Astrocyte of the spinal cord (primary cell): Measurements from ENCODE around the gene PLSCR3.

Source experiments
- DNase-seq: peaks from one replicate; pipeline ENCODE4 v3.0.0; 2011; ENCODE audit warnings: low read depth, low spot score
- H3K4me3 ChIP-seq: 2 replicates; pipeline ENCODE4 v1.5.1; 2011; ENCODE audit warnings: low read depth, mild to moderate bottlenecking, low read length, moderate library complexity
- in situ Hi-C: cut with HindIII; loops from 2 replicates; pipeline ENCODE4 v1.10.0; 2017; ENCODE audit warnings: low sequenced_read_pairs
- TF ChIP-seq, protein P1 (sequence below): IDR thresholded peaks from 2 replicates; pipeline ENCODE4 v1.5.1; 2012; ENCODE audit warnings: low read depth, mild to moderate bottlenecking, low read length, inconsistent platforms

Gene PLSCR3

DNA sequence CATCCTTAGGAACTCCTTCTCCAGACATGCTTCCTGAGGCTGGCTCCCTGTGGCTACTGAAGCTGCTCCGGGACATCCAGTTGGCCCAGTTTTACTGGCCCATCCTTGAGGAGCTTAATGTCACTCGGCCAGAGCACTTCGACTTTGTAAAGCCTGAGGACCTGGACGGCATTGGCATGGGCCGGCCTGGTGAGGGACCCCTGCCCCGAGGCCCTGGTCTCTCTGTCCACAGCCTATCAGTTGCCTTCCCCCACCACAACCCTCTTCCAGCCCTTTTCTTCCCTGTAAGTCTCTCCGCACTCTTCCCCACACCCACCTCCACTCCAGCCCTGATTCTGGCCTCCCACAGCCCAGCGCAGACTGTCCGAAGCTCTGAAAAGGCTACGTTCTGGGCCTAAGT is 11.4 kb downstream of the PLSCR3 start:
- TF ChIP-seq, protein P1, sequence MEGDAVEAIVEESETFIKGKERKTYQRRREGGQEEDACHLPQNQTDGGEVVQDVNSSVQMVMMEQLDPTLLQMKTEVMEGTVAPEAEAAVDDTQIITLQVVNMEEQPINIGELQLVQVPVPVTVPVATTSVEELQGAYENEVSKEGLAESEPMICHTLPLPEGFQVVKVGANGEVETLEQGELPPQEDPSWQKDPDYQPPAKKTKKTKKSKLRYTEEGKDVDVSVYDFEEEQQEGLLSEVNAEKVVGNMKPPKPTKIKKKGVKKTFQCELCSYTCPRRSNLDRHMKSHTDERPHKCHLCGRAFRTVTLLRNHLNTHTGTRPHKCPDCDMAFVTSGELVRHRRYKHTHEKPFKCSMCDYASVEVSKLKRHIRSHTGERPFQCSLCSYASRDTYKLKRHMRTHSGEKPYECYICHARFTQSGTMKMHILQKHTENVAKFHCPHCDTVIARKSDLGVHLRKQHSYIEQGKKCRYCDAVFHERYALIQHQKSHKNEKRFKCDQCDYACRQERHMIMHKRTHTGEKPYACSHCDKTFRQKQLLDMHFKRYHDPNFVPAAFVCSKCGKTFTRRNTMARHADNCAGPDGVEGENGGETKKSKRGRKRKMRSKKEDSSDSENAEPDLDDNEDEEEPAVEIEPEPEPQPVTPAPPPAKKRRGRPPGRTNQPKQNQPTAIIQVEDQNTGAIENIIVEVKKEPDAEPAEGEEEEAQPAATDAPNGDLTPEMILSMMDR = no peak
- no peak overlapping the region for H3K4me3 ChIP-seq
- in situ Hi-C loops = no loop called here
- DNase-seq = no peak

GRCh38 chr17:7380855-7381683 is 13.3 kb downstream of the PLSCR3 start, which contains the start of gene TNK1:
Gene TNK1 (plus strand): TSS chr17:7381089. CDS start chr17:7382927, 1,838 bp downstream.
- TF ChIP-seq, protein P1 = no peak
- no peak within 1 kb of the TSS for H3K4me3 ChIP-seq
- in situ Hi-C loops = no loop called here
- DNase-seq = no peak

- DNase-seq = no peak
- in situ Hi-C loops = no loop called here
- TF ChIP-seq, protein P1 = no peak
- no peak overlapping the region for H3K4me3 ChIP-seq
These were observed 14.0 kb downstream of the PLSCR3 start for GRCh38 chr17:7380321-7380720.

- in situ Hi-C loops = no loop called here
- TF ChIP-seq, protein P1 = no peak
These were observed 15.2 kb downstream of the PLSCR3 start for GRCh38 chr17:7379134-7379533.

DNA sequence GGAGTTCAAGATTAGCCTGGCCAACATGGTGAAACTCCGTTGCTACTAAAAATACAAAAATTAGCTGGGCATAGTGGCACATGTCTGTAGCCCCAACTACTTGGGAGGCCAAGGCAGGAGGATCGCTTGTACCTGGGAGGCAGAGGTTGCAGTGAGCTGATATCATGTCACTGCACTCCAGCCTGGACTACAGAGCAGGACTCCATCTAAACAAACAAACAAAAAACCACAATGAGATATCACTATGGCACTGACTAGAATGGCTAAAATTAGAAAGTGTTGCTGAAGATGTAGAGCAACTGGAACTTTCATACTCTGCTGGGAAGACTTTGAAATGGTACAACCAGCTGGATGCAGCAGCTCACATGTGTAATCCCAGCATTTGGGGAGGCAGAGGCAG is 20.0 kb downstream of the PLSCR3 start:
- no peak overlapping the region for H3K4me3 ChIP-seq
- in situ Hi-C loops = no loop called here
- no peak for DNase-seq
- TF ChIP-seq, protein P1 = no peak

More at GRCh38 chr17:7379134-7379533, 15.2 kb downstream of the PLSCR3 start:
- no peak for DNase-seq
- H3K4me3 ChIP-seq = no peak overlapping the region

- DNase-seq = no peak
- in situ Hi-C loops = no loop called here
- TF ChIP-seq, protein P1 = no peak
- no peak overlapping the region for H3K4me3 ChIP-seq
These were observed 23.5 kb downstream of the PLSCR3 start for GRCh38 chr17:7370853-7371252.
